ENCODE measurements around the gene GLYAT. TPM values are rescaled to one million over a fixed set of nuclear protein-coding genes. Genes with fewer than 3 reads are reported as not detected.

The GLYAT gene
- total RNA-seq, 1 donor from 2014 or later, result not detected

GRCh38 chr11:58741127-58741526 lies 9.4 kb upstream of the GLYAT start:
- Mint-ChIP-seq H3K4me1 (no peaks in the 10 kb centered on the region), H3K27me3 (ENCODE audit: insufficient read depth, low read depth) (peaks cover 5% of the 10 kb centered on the region), H3K36me3 (no peaks in the 10 kb centered on the region), H3K4me3 (no peak overlapping the region), H3K27ac (no peak overlapping the region), H3K9me3 (peaks cover 8% of the 10 kb centered on the region)
- H3F3A ChIP-seq (ENCODE audit: low read depth), result no peaks in the 10 kb centered on the region
- no peak overlapping the region for H3K9ac ChIP-seq
- no peaks in the 10 kb centered on the region for H3K4me1 ChIP-seq
- no peak overlapping the region for H3K27ac ChIP-seq
- TF ChIP-seq EZH2 (IDR thresholded peaks at IDR 0.05), result no peak
- TF ChIP-seq CTCF (IDR thresholded peaks at IDR 0.05), result no peak
- TF ChIP-seq EZH2phosphoT487 (IDR thresholded peaks at IDR 0.05), result no peak
- H3K4me2 ChIP-seq, result no peak overlapping the region
- peaks cover 24% of the 10 kb centered on the region for H3K9me3 ChIP-seq (ENCODE audit: low read depth)
- H2AFZ ChIP-seq (replicated peaks), result no peak overlapping the region
- no peaks in the 10 kb centered on the region for H3K36me3 ChIP-seq
- H3K27me3 ChIP-seq, result no peaks in the 10 kb centered on the region
- H4K20me1 ChIP-seq (ENCODE audit: low read depth), result no peaks in the 10 kb centered on the region
- H3K79me2 ChIP-seq (ENCODE audit: low read depth), result no peaks in the 10 kb centered on the region
- H3K4me3 ChIP-seq, result no peak overlapping the region
- DNase-seq (ENCODE audit: low spot score), result no peak

GRCh38 chr11:58740447-58740846 lies 8.7 kb upstream of the GLYAT start:
- no peak overlapping the region for H2AFZ ChIP-seq (replicated peaks)
- H3K4me1 ChIP-seq, result no peaks in the 10 kb centered on the region
- H3K79me2 ChIP-seq (ENCODE audit: low read depth), result no peaks in the 10 kb centered on the region
- peaks cover 8% of the 10 kb centered on the region for H3K9me3 Mint-ChIP-seq
- H3K4me3 ChIP-seq, result no peak overlapping the region
- H3K4me1 Mint-ChIP-seq, result no peaks in the 10 kb centered on the region
- no peaks in the 10 kb centered on the region for H3K36me3 Mint-ChIP-seq
- H4K20me1 ChIP-seq (ENCODE audit: low read depth), result no peaks in the 10 kb centered on the region
- peaks cover 5% of the 10 kb centered on the region for H3K27me3 Mint-ChIP-seq (ENCODE audit: insufficient read depth, low read depth)
- H3K27ac ChIP-seq, result no peak overlapping the region
- H3K27ac Mint-ChIP-seq, result no peak overlapping the region
- no peak overlapping the region for H3K9ac ChIP-seq
- DNase-seq (ENCODE audit: low spot score), result no peak
- H3K36me3 ChIP-seq, result no peaks in the 10 kb centered on the region
- no peaks in the 10 kb centered on the region for H3K27me3 ChIP-seq
- no peak overlapping the region for H3K4me2 ChIP-seq
- no peaks in the 10 kb centered on the region for H3F3A ChIP-seq (ENCODE audit: low read depth)
- H3K4me3 Mint-ChIP-seq, result no peak overlapping the region
- TF ChIP-seq EZH2phosphoT487 (IDR thresholded peaks at IDR 0.05) (no peak), CTCF (IDR thresholded peaks at IDR 0.05) (no peak), EZH2 (IDR thresholded peaks at IDR 0.05) (no peak)
- H3K9me3 ChIP-seq (ENCODE audit: low read depth), result peaks cover 26% of the 10 kb centered on the region

- no peaks in the 10 kb centered on the region for H3F3A ChIP-seq (ENCODE audit: low read depth)
- TF ChIP-seq EZH2 (IDR thresholded peaks at IDR 0.05), result no peak
- TF ChIP-seq EZH2phosphoT487 (IDR thresholded peaks at IDR 0.05), result no peak
- no peak for TF ChIP-seq CTCF (IDR thresholded peaks at IDR 0.05)
- DNase-seq (ENCODE audit: low spot score), result no peak
- no peak overlapping the region for H3K9ac ChIP-seq
- Mint-ChIP-seq H3K27me3 (ENCODE audit: insufficient read depth, low read depth) (peaks cover 5% of the 10 kb centered on the region), H3K27ac (no peak overlapping the region), H3K4me1 (no peaks in the 10 kb centered on the region), H3K36me3 (no peaks in the 10 kb centered on the region), H3K4me3 (no peak overlapping the region), H3K9me3 (peaks cover 8% of the 10 kb centered on the region)
- no peak overlapping the region for H3K4me2 ChIP-seq
- H3K9me3 ChIP-seq (ENCODE audit: low read depth), result peaks cover 26% of the 10 kb centered on the region
- H3K27ac ChIP-seq, result no peak overlapping the region
- no peak overlapping the region for H2AFZ ChIP-seq (replicated peaks)
- no peaks in the 10 kb centered on the region for H3K27me3 ChIP-seq
- H3K79me2 ChIP-seq (ENCODE audit: low read depth), result no peaks in the 10 kb centered on the region
- H3K4me3 ChIP-seq, result no peak overlapping the region
- H3K36me3 ChIP-seq, result no peaks in the 10 kb centered on the region
- no peaks in the 10 kb centered on the region for H4K20me1 ChIP-seq (ENCODE audit: low read depth)
- no peaks in the 10 kb centered on the region for H3K4me1 ChIP-seq
Measured at GRCh38 chr11:58739725-58740430, 8.1 kb upstream of the GLYAT start.

Measured in neural progenitor cell (in vitro differentiated cells).